Kidney epithelial cell (primary cell): Measurements from ENCODE around the gene GAS7. TPM values are rescaled to one million over a fixed set of nuclear protein-coding genes. Genes with fewer than 3 reads are reported as not detected.

ENCODE experiments used
- DNase-seq: peaks from one replicate; pipeline ENCODE4 v3.0.0-alpha.2; 2010; ENCODE audit warnings: low read depth
- H3K27me3 ChIP-seq: 2 replicates; pipeline ENCODE4 v1.6.0; 2011; ENCODE audit warnings: low read length; ENCODE audit not compliant: control insufficient read depth, insufficient read depth
- H3K36me3 ChIP-seq: 2 replicates; pipeline ENCODE4 v1.5.1; 2011; ENCODE audit warnings: low read length; ENCODE audit not compliant: control insufficient read depth, insufficient read depth
- H3K4me3 ChIP-seq: 2 replicates; pipeline ENCODE4 v1.5.1; 2011; ENCODE audit warnings: low read depth, mild to moderate bottlenecking, control low read depth, low read length
- total RNA-seq: library from RNA; depleted of rRNA; stranded (reverse); fragments of >200 nt; gene quantifications from 2 replicates; pipeline ENCODE4 v1.2.3, GENCODE V29; 2015
- TF ChIP-seq, protein P1 (sequence below): IDR thresholded peaks from 2 replicates; pipeline ENCODE4 v1.5.1; 2011; ENCODE audit warnings: mild to moderate bottlenecking, moderate library complexity, low read length, control low read depth, inconsistent platforms; ENCODE audit not compliant: insufficient read depth, poor library complexity, severe bottlenecking

GAS7 gene
- total RNA-seq, 1 donor from 2014 or later = 3.6 TPM

DNA sequence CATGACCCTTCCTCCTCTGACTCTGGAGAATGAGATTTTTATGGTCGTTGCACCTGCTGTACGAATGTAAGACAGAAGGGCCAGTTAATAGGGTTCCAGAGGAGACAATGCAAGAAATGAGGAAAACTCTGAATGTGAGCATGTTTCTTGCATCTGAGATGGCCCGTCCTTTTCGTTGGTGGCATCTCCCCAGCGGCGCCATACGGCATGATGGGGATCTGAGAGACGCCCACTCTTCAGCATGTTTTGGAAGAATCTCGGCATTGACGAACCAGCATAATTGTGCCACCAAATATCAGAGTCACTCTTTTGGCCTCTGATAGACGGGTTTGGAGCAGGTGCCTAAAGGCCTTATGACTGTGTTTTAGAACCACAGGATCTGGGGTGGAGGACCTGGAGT is 166.8 kb downstream of the GAS7 start:
- TF ChIP-seq, protein P1, sequence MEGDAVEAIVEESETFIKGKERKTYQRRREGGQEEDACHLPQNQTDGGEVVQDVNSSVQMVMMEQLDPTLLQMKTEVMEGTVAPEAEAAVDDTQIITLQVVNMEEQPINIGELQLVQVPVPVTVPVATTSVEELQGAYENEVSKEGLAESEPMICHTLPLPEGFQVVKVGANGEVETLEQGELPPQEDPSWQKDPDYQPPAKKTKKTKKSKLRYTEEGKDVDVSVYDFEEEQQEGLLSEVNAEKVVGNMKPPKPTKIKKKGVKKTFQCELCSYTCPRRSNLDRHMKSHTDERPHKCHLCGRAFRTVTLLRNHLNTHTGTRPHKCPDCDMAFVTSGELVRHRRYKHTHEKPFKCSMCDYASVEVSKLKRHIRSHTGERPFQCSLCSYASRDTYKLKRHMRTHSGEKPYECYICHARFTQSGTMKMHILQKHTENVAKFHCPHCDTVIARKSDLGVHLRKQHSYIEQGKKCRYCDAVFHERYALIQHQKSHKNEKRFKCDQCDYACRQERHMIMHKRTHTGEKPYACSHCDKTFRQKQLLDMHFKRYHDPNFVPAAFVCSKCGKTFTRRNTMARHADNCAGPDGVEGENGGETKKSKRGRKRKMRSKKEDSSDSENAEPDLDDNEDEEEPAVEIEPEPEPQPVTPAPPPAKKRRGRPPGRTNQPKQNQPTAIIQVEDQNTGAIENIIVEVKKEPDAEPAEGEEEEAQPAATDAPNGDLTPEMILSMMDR = no peak
- no peak for DNase-seq
- Histone ChIP-seq H3K36me3 (no peaks in the 10 kb centered on the region), H3K27me3 (no peaks in the 10 kb centered on the region), H3K4me3 (no peak overlapping the region)

DNA sequence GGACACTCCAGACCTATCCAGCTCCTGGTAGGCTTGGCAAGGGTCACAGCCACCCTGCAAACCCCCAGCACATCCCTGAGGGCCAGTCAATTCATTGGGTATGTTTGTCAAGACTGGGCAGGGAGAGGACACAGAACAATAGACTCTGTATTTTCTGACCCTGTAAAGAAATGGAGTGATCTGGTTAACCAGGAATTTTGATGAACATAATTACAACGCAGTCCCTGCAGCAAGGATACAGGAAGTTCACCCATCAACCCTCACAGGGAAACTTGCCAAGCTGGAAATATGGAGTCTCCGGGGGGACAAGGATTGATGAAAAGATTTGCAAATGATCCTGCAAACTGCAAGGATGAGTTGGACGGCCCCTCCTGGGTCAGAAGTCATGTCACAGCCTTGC is 167.3 kb downstream of the GAS7 start:
- H3K27me3 ChIP-seq = no peaks in the 10 kb centered on the region
- TF ChIP-seq, protein P1 = no peak
- no peaks in the 10 kb centered on the region for H3K36me3 ChIP-seq
- no peak overlapping the region for H3K4me3 ChIP-seq
- DNase-seq = no peak

DNA sequence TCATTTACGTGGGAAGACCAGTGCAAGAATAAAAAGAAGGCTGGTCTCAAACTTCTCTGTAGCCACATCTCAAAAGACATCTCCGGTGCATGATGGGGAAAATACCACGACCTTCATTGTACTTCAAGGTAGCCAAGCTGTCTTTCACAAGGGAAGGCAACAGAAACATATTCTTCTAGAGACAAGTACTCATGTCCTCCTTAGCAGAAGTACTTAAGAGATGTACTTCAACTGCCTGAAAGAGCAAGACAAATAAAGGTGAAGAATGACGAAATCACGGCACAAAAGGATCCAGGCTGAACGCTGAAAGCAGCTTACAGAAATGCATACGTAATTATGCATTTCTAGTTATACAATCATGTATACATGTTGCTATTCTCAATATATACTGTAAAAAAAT is 169.3 kb downstream of the GAS7 start:
- Histone ChIP-seq H3K4me3 (no peak overlapping the region), H3K27me3 (no peaks in the 10 kb centered on the region), H3K36me3 (no peaks in the 10 kb centered on the region)
- no peak for DNase-seq
- TF ChIP-seq, protein P1 = no peak

DNA sequence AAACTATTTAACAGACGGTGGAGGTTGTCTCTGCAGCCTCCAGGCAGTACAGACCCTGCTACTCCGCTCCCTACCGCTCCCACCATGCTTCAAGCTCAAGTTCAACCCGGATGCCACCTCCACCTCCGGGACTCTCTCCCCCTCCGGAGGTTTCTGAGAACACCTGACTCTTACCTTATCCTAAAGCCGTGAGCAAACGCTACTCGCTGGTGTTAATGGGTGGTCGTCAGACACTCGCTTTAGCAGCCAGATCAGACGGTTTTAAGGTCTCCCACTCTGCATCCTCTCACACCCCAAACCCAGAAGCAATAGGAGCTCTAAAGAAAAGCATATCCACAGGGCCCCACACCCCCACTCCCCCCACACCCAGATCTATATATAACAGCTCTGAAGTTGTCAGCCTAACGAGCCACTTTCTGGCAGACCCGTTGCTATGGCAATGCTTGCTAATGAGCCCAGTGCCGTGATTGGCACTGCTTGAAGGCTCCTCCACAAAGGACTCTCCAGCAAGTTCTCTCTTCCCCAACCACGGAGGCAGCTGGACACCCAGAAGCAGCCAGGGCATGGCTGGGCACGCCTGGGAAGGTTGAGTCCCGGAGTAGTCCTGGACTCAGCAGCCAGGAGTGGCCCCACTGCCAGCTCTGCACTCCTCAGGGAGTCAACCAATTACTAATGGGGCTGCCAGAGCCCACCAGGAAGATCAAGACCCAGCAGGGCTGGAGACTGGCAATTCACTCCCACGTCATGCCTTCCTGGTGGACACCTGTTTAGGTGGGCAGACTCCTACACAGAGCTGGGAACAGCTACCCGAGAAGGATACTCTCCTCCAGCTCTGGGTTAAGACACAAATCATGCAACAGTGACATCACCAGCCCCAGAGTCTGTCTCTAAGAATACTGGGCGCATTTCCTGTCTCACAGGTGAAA is 172.2 kb downstream of the GAS7 start:
- TF ChIP-seq, protein P1 = no peak
- no peak overlapping the region for H3K4me3 ChIP-seq
- no peak for DNase-seq
- H3K27me3 ChIP-seq = peaks cover 2% of the 10 kb centered on the region
- H3K36me3 ChIP-seq = no peaks in the 10 kb centered on the region

DNA sequence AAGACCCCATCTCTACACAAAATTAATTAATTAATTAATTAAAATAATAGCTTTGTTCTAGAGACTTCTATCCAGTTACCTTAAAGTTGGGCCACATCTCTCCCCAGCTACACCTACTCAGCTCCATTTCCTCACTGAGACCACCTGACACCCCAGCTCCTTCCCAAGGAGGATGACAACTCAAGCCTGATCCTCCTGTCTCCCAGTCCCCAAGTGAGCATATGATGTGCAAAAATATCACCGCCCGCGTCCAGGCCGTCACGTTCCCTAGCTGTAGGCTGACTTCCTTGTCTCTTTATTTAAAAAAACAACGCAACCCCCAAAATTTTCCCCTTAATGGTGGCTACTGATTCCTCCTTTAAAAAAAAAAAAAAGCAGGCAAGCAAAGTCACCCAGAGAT is 173.2 kb downstream of the GAS7 start:
- TF ChIP-seq, protein P1 = no peak
- H3K4me3 ChIP-seq = no peak overlapping the region
- no peak for DNase-seq
- H3K36me3 ChIP-seq = no peaks in the 10 kb centered on the region
- H3K27me3 ChIP-seq = peaks cover 2% of the 10 kb centered on the region
